ENCODE results near the gene CACNA2D4. TPM values are rescaled to one million over a fixed set of nuclear protein-coding genes. Genes with fewer than 3 reads are reported as not detected.

The CACNA2D4 gene
- total and polyA plus RNA-seq, 2 of the 13 experiments (the other 11 are each of a cell fraction or from before 2014, with no cell fraction given) = 14.2 to 136 TPM

DNA sequence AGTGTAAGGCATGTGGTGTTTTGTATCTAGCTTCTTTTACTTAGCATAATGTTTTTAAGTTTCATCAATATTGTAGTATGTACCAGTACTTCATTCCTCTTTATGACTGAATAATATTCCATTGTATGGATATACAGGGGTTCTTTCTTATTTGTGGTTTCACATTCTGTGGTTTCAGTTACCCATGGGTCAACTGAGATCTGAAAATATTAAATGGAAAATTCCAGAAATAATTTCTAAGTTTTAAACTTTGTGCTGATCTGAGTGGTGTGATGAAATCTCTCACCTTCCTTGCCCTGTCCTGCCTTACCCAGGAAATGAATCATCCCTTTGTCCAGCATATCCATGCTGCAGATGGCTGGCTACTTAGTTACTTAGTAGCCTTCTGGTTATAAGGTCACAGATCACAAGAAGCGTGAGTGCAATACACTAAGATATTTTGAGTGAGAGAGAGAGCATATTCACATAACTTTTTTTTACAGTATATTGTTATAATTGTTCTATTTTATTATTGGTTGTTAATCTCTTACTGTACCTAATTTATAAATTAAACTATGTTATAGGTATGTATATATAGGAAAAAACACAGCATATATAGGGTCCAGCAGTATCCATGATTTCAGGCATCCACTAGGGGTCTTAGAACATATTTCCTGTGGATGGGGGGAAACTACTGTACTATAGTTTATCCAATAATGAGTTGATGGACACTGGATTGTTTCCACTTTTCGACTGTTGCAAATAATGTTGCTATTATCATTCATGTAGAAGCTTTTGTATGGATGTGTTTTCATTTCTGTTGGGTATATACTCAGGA lies 157.7 kb downstream of the CACNA2D4 start (continued):
- peak; percentile 85 for TF ChIP-seq HNF4A (CRISPR knock-in tag; IDR thresholded peaks at IDR 0.05)
- no peak for TF ChIP-seq HOXD1 (CRISPR knock-in tag; IDR thresholded peaks at IDR 0.05)
- TF ChIP-seq ZNF781 (CRISPR knock-in tag; IDR thresholded peaks at IDR 0.05; ENCODE audit: borderline replicate concordance, not compliant biosample characterization) = no peak
- no peak for TF ChIP-seq MAFK (conservative IDR thresholded peaks at IDR 0.05 in 1 of 2, IDR thresholded peaks at IDR 0.05 in 1 of 2; ENCODE audit: low read length in 2 of 2)
- TF ChIP-seq ZFP90 (CRISPR knock-in tag; IDR thresholded peaks at IDR 0.05; ENCODE audit: borderline replicate concordance) = no peak
- TF ChIP-seq TBP (CRISPR knock-in tag; IDR thresholded peaks at IDR 0.05) = no peak
- peak; percentile 62; the same call in 1 of the 2 replicates for TF ChIP-seq NR2C2 (CRISPR knock-in tag; IDR thresholded peaks at IDR 0.05; ENCODE audit: borderline replicate concordance)
- peak; percentile 74; the same call in 1 of the 2 replicates for TF ChIP-seq KDM4B (CRISPR knock-in tag; IDR thresholded peaks at IDR 0.05)
- TF ChIP-seq ATM (IDR thresholded peaks at IDR 0.05; ENCODE audit: borderline replicate concordance) = no peak
- no peak for TF ChIP-seq NR0B2 (CRISPR knock-in tag; IDR thresholded peaks at IDR 0.05)
- no peak for TF ChIP-seq ZNF296 (CRISPR knock-in tag; conservative IDR thresholded peaks at IDR 0.05)
- TF ChIP-seq SOX13 (IDR thresholded peaks at IDR 0.05) = peak; percentile 58
- TF ChIP-seq SOX13 (CRISPR knock-in tag; conservative IDR thresholded peaks at IDR 0.05 in 1 of 2, IDR thresholded peaks at IDR 0.05 in 1 of 2) = peak in 1 of 2 experiments; percentile 93; a peak in 2 of 4 replicates
- peak in 1 of 2 experiments; percentile 97; a peak in 2 of 4 replicates for TF ChIP-seq ATF4 (CRISPR knock-in tag; IDR thresholded peaks at IDR 0.05)
- no peak for TF ChIP-seq ZNF468 (CRISPR knock-in tag; IDR thresholded peaks at IDR 0.05)
- TF ChIP-seq FOXK1 (CRISPR knock-in tag; IDR thresholded peaks at IDR 0.05; ENCODE audit: borderline replicate concordance, low read depth) = peak; percentile 35; the same call in 1 of the 2 replicates
- TF ChIP-seq, protein P1, sequence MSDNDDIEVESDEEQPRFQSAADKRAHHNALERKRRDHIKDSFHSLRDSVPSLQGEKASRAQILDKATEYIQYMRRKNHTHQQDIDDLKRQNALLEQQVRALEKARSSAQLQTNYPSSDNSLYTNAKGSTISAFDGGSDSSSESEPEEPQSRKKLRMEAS (IDR thresholded peaks at IDR 0.05) = peak; percentile 39; the same call in 1 of the 2 replicates
- TF ChIP-seq, protein P2, sequence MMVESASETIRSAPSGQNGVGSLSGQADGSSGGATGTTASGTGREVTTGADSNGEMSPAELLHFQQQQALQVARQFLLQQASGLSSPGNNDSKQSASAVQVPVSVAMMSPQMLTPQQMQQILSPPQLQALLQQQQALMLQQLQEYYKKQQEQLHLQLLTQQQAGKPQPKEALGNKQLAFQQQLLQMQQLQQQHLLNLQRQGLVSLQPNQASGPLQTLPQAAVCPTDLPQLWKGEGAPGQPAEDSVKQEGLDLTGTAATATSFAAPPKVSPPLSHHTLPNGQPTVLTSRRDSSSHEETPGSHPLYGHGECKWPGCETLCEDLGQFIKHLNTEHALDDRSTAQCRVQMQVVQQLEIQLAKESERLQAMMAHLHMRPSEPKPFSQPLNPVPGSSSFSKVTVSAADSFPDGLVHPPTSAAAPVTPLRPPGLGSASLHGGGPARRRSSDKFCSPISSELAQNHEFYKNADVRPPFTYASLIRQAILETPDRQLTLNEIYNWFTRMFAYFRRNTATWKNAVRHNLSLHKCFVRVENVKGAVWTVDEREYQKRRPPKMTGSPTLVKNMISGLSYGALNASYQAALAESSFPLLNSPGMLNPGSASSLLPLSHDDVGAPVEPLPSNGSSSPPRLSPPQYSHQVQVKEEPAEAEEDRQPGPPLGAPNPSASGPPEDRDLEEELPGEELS (CRISPR knock-in tag; IDR thresholded peaks at IDR 0.05) = peak; percentile 71
- TF ChIP-seq JUND (CRISPR knock-in tag; IDR thresholded peaks at IDR 0.05) = peak; percentile 93
- TF ChIP-seq ELF1 (CRISPR knock-in tag; IDR thresholded peaks at IDR 0.05) = peak; percentile 66; the same call in 1 of the 2 replicates
- no peak for TF ChIP-seq RNF2 (conservative IDR thresholded peaks at IDR 0.05; ENCODE audit: low read depth)
- peak; percentile 63; the same call in 1 of the 2 replicates for TF ChIP-seq ZNF136 (CRISPR knock-in tag; IDR thresholded peaks at IDR 0.05; ENCODE audit: low read depth)
- TF ChIP-seq IKZF1 (IDR thresholded peaks at IDR 0.05) = no peak
- TF ChIP-seq CREM (IDR thresholded peaks at IDR 0.05) = peak; percentile 69
- TF ChIP-seq CREM (CRISPR knock-in tag; IDR thresholded peaks at IDR 0.05) = no peak
- TF ChIP-seq DRAP1 (CRISPR knock-in tag; IDR thresholded peaks at IDR 0.05) = peak; percentile 66
- peak; percentile 43; the same call in 1 of the 2 replicates for TF ChIP-seq ZMYM4 (CRISPR knock-in tag; IDR thresholded peaks at IDR 0.05)
